ENCODE results near the gene ZFAND5. TPM values are rescaled to one million over a fixed set of nuclear protein-coding genes. Genes with fewer than 3 reads are reported as not detected.

The ZFAND5 gene
- total RNA-seq, 2 donors from 2014 or later = 143 to 288 TPM

DNA sequence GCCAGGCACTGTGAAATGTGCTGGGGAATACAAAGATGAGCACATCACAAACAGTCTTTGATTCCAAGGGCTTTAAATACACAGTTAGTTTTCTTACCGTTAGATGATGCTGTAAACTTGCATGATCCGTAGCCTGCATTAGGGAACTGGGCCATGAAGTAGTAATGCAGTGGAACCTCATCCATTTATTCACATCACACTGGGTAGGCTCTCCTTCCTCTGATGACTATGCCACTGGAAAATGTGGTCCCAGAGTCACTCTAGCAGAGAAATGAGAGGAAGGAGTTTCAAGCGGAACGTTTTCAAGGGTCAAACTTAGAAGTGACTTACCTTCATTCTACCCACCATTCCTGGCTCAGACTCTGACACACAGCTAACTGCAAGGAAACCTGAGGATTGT lies 26.4 kb downstream of the ZFAND5 start:
- Histone ChIP-seq H3K36me3 (no peaks in the 10 kb centered on the region), H3K27me3 (replicated peaks; ENCODE audit: insufficient read depth) (no peaks in the 10 kb centered on the region), H3K9me3 (no peaks in the 10 kb centered on the region), H3K27ac (no peak overlapping the region), H3K4me1 (replicated peaks) (no peaks in the 10 kb centered on the region), H3K4me3 (no peak overlapping the region)
- 91% methylated on average over 4 of the region's 4 CpGs for WGBS
- intact Hi-C loops (cut with DNase I) = no loop called here
- TF ChIP-seq POLR2AphosphoS5 (IDR thresholded peaks at IDR 0.05) = no peak
- TF ChIP-seq, protein P1, sequence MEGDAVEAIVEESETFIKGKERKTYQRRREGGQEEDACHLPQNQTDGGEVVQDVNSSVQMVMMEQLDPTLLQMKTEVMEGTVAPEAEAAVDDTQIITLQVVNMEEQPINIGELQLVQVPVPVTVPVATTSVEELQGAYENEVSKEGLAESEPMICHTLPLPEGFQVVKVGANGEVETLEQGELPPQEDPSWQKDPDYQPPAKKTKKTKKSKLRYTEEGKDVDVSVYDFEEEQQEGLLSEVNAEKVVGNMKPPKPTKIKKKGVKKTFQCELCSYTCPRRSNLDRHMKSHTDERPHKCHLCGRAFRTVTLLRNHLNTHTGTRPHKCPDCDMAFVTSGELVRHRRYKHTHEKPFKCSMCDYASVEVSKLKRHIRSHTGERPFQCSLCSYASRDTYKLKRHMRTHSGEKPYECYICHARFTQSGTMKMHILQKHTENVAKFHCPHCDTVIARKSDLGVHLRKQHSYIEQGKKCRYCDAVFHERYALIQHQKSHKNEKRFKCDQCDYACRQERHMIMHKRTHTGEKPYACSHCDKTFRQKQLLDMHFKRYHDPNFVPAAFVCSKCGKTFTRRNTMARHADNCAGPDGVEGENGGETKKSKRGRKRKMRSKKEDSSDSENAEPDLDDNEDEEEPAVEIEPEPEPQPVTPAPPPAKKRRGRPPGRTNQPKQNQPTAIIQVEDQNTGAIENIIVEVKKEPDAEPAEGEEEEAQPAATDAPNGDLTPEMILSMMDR (IDR thresholded peaks at IDR 0.05) = no peak
- TF ChIP-seq POLR2A (IDR thresholded peaks at IDR 0.05) = no peak
- DNase-seq (ENCODE audit: low spot score) = no peak

DNA sequence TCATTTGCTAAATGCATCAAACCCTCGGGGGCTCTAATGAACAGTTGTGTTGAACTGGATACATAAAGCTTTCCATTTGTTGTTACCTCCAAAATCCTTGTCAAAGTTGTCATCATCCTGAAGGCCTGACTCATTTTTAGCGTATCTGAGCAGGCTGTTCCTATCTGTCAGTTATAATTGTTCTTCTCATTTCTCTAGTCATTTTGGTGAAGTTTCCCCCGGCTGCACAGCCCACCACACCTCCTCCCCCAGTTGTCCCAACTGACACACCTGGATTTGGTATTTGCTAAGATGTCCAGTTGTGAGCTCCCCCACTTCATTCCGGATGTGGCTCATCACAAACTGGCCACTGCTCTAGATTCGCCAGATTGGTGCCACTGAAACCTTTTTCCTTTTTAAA lies 27.7 kb downstream of the ZFAND5 start:
- no peak for DNase-seq (ENCODE audit: low spot score)
- H3K9me3 ChIP-seq = no peaks in the 10 kb centered on the region
- no peaks in the 10 kb centered on the region for H3K36me3 ChIP-seq
- TF ChIP-seq POLR2A (IDR thresholded peaks at IDR 0.05) (no peak), POLR2AphosphoS5 (IDR thresholded peaks at IDR 0.05) (no peak)
- TF ChIP-seq, protein P1 (IDR thresholded peaks at IDR 0.05) = no peak
- no peaks in the 10 kb centered on the region for H3K4me1 ChIP-seq (replicated peaks)
- intact Hi-C loops (cut with DNase I) = no loop called here
- H3K27ac ChIP-seq = no peak overlapping the region
- no peaks in the 10 kb centered on the region for H3K27me3 ChIP-seq (replicated peaks; ENCODE audit: insufficient read depth)
- 68% methylated on average over 5 of the region's 5 CpGs for WGBS
- no peak overlapping the region for H3K4me3 ChIP-seq

DNA sequence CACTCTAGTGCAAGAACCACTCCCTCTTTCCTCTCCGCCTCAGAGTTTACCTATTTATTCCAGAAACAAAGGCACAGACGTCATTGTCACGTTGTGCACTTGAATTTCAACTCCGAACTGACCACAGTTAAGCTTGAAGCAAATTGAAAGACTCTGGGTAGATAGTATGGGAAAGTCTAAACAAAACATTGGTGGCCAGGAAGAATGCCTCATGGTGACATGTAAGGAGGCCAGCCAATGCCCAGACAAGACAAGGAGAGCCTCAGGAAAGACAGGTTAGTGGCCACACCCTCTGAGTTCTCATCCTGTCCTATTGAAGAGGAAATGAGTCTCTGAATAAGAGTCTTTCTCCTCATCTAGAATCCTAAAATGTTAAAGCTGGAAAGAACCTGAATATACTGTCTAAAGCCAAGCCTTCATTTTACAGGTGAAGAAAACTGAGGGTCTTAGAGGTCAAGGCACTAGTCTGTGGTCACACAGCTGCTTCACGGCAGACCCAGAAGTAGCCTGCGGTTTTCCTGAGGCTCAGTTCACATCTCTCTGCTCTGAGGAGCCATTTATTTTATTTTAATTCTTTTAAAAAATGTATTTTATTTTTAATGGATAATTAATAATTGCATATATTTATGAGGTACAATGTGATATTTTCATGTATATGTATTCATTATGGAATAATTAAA lies 30.2 kb downstream of the ZFAND5 start:
- intact Hi-C loops (cut with DNase I) = no loop called here
- no peak overlapping the region for H3K27ac ChIP-seq
- TF ChIP-seq, protein P1 (IDR thresholded peaks at IDR 0.05) = no peak
- TF ChIP-seq POLR2A (IDR thresholded peaks at IDR 0.05) (no peak), POLR2AphosphoS5 (IDR thresholded peaks at IDR 0.05) (no peak)

DNA sequence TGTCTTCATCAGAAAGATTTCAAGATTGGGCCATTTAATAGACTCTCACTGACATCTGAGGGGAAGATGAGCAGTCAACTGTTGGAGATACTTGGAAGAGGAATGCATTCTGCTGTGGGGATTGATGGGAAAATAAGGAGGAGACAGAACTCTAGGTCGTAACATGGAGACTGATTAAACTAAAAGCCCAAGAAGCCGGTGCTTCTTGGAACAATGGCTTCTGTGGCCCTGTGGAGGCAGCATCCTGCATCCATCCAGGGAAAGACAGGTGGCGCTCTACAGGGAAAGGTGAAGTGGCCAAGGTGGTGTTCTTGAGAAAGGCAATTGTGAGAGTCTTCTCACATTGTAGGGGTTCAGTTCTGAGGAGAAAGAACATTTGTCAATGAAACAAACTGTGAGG lies 31.3 kb downstream of the ZFAND5 start:
- WGBS = 82% methylated on average over 3 of the region's 3 CpGs
- no peak overlapping the region for H3K27ac ChIP-seq
- intact Hi-C loops (cut with DNase I) = no loop called here
- no peaks in the 10 kb centered on the region for H3K36me3 ChIP-seq
- no peak for DNase-seq (ENCODE audit: low spot score)
- H3K27me3 ChIP-seq (replicated peaks; ENCODE audit: insufficient read depth) = no peaks in the 10 kb centered on the region
- H3K4me1 ChIP-seq (replicated peaks) = no peaks in the 10 kb centered on the region
- H3K4me3 ChIP-seq = no peak overlapping the region
- TF ChIP-seq POLR2AphosphoS5 (IDR thresholded peaks at IDR 0.05) (no peak), POLR2A (IDR thresholded peaks at IDR 0.05) (no peak)
- TF ChIP-seq, protein P1 (IDR thresholded peaks at IDR 0.05) = no peak
- H3K9me3 ChIP-seq = no peaks in the 10 kb centered on the region

More for the DNA sequence above, 30.2 kb downstream of the ZFAND5 start:
- WGBS = 95% methylated on average over 6 of the region's 6 CpGs
- no peak for DNase-seq (ENCODE audit: low spot score)
- Histone ChIP-seq H3K4me1 (replicated peaks) (no peaks in the 10 kb centered on the region), H3K9me3 (no peaks in the 10 kb centered on the region), H3K36me3 (no peaks in the 10 kb centered on the region), H3K27me3 (replicated peaks; ENCODE audit: insufficient read depth) (no peaks in the 10 kb centered on the region), H3K4me3 (no peak overlapping the region)

DNA sequence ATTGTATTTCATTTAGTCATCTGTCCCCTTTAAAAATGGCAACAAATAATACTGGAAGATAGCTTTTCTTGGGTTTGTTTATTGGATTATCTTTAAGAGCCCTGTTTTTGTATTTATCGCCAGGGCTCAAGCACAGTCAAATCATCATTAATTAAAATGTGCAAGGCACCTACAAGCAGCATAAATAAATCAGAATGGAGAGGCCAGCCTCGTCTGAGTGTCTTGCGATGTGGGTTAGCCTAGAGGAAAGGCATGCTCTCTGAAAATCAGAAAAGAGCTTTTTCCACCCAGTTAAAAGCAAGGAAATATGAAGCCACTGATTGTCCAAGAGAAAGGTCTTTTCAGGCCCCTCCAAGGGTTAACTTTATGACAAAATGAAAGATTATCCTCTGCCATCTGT lies 31.8 kb downstream of the ZFAND5 start:
- Histone ChIP-seq H3K27me3 (replicated peaks; ENCODE audit: insufficient read depth) (no peaks in the 10 kb centered on the region), H3K4me3 (no peak overlapping the region), H3K4me1 (replicated peaks) (no peaks in the 10 kb centered on the region), H3K9me3 (no peaks in the 10 kb centered on the region), H3K27ac (no peak overlapping the region), H3K36me3 (no peaks in the 10 kb centered on the region)
- TF ChIP-seq POLR2AphosphoS5 (IDR thresholded peaks at IDR 0.05) = no peak
- no peak for TF ChIP-seq POLR2A (IDR thresholded peaks at IDR 0.05)
- TF ChIP-seq, protein P1 (IDR thresholded peaks at IDR 0.05) = no peak
- no peak for DNase-seq (ENCODE audit: low spot score)
- intact Hi-C loops (cut with DNase I) = no loop called here
- WGBS = 74% methylated on average over 3 of the region's 3 CpGs

All from prostate gland (tissue), 2 donors.